GM18505 (cell line): ENCODE data around the gene CACNG4.

Experiments
- ATAC-seq: cut with Tn5 transposase; IDR thresholded peaks from one replicate; pipeline ENCODE4 v1.9.1; 2021; ENCODE audit not compliant: unreplicated experiment
- POLR2A ChIP-seq: IDR thresholded peaks from 4 replicates; pipeline ENCODE4 v1.6.1; 2011; ENCODE audit warnings: borderline replicate concordance; ENCODE audit not compliant: insufficient read depth, insufficient read length; ENCODE audit errors: extremely low read depth

CACNG4 gene

GRCh38 chr17:66963909-66964771 is at the start of gene CACNG4:
Gene CACNG4 (plus strand): TSS chr17:66964707. CDS start chr17:66964912, 205 bp downstream.
- no peak for ATAC-seq
- no peak for TF ChIP-seq POLR2A

- no peak for ATAC-seq
Measured at GRCh38 chr17:66915204-66915611, 49.3 kb upstream of the CACNG4 start.

GRCh38 chr17:66915792-66916191 is 48.7 kb upstream of the CACNG4 start:
- ATAC-seq = no peak
- no peak for TF ChIP-seq POLR2A

More at GRCh38 chr17:66915204-66915611, 49.3 kb upstream of the CACNG4 start:
- no peak for TF ChIP-seq POLR2A

GRCh38 chr17:66916946-66917345 is 47.6 kb upstream of the CACNG4 start:
- no peak for ATAC-seq
- no peak for TF ChIP-seq POLR2A

GRCh38 chr17:66918896-66919295 is 45.6 kb upstream of the CACNG4 start:
- ATAC-seq = no peak
- TF ChIP-seq POLR2A = no peak

GRCh38 chr17:66920435-66920834 is 44.1 kb upstream of the CACNG4 start:
- ATAC-seq = no peak
- TF ChIP-seq POLR2A = no peak

- TF ChIP-seq POLR2A = no peak
- no peak for ATAC-seq
Measured at GRCh38 chr17:66920950-66921349, 43.6 kb upstream of the CACNG4 start.

- no peak for ATAC-seq
- TF ChIP-seq POLR2A = no peak
Measured at GRCh38 chr17:66923886-66924285, 40.6 kb upstream of the CACNG4 start.

- no peak for TF ChIP-seq POLR2A
- ATAC-seq = no peak
Measured at GRCh38 chr17:66925811-66926500, 38.6 kb upstream of the CACNG4 start.

GRCh38 chr17:66928949-66929348 is 35.6 kb upstream of the CACNG4 start:
- no peak for TF ChIP-seq POLR2A

GRCh38 chr17:66929591-66929990 is 34.9 kb upstream of the CACNG4 start:
- no peak for TF ChIP-seq POLR2A
- no peak for ATAC-seq

More at GRCh38 chr17:66928949-66929348, 35.6 kb upstream of the CACNG4 start:
- no peak for ATAC-seq

GRCh38 chr17:66930933-66931332 is 33.6 kb upstream of the CACNG4 start:
- TF ChIP-seq POLR2A = no peak
- ATAC-seq = no peak

- no peak for TF ChIP-seq POLR2A
- no peak for ATAC-seq
Measured at GRCh38 chr17:66932311-66932710, 32.2 kb upstream of the CACNG4 start.

- ATAC-seq = no peak
- TF ChIP-seq POLR2A = no peak
Measured at GRCh38 chr17:66934040-66934439, 30.5 kb upstream of the CACNG4 start.
